Memory B cell (primary cell): ENCODE results near the gene C1orf21.

Experiments used
- ATAC-seq: fragments of 150-1000 bp; cut with Tn5 transposase; 2 replicates; pipeline ENCODE4 v1.10.0; 2021; ENCODE audit warnings: low read depth, mild to moderate bottlenecking, moderate library complexity
- DNase-seq, 2 donors: peaks; one replicate each; pipeline ENCODE4 v3.0.0; 2022; ENCODE audit warnings: low spot score in 2 of 2
- H3K27ac Mint-ChIP-seq: one replicate; pipeline ENCODE4 v1.8.0; 2022; ENCODE audit warnings: mild to moderate bottlenecking, moderate library complexity, mixed read lengths
- H3K27me3 Mint-ChIP-seq: one replicate; pipeline ENCODE4 v1.8.0; 2022; ENCODE audit warnings: mixed read lengths
- H3K36me3 Mint-ChIP-seq: one replicate; pipeline ENCODE4 v1.8.0; 2022; ENCODE audit warnings: mild to moderate bottlenecking, mixed read lengths
- H3K4me1 Mint-ChIP-seq: one replicate; pipeline ENCODE4 v1.8.0; 2022; ENCODE audit warnings: mixed read lengths
- H3K4me3 Mint-ChIP-seq: one replicate; pipeline ENCODE4 v1.8.0; 2022; ENCODE audit warnings: mild to moderate bottlenecking, moderate library complexity, mixed read lengths
- H3K9me3 Mint-ChIP-seq: one replicate; pipeline ENCODE4 v1.8.0; 2022; ENCODE audit warnings: mixed read lengths

C1orf21 gene

GRCh38 chr1:184552446-184552845 lies 165.6 kb downstream of the C1orf21 start:
- DNase-seq (no peak), ATAC-seq (no peak)
- no peaks in the 10 kb centered on the region for H3K9me3 Mint-ChIP-seq
- no peak overlapping the region for H3K27ac Mint-ChIP-seq
- H3K4me3 Mint-ChIP-seq = no peak overlapping the region
- no peaks in the 10 kb centered on the region for H3K36me3 Mint-ChIP-seq
- no peaks in the 10 kb centered on the region for H3K4me1 Mint-ChIP-seq
- H3K27me3 Mint-ChIP-seq = peaks cover 2% of the 10 kb centered on the region

GRCh38 chr1:184553845-184554244 lies 167.0 kb downstream of the C1orf21 start:
- no peak overlapping the region for H3K4me3 Mint-ChIP-seq
- ATAC-seq = no peak
- no peaks in the 10 kb centered on the region for H3K4me1 Mint-ChIP-seq
- H3K9me3 Mint-ChIP-seq = no peaks in the 10 kb centered on the region
- H3K36me3 Mint-ChIP-seq = no peaks in the 10 kb centered on the region
- H3K27ac Mint-ChIP-seq = no peak overlapping the region
- DNase-seq = no peak
- H3K27me3 Mint-ChIP-seq = peaks cover 2% of the 10 kb centered on the region

GRCh38 chr1:184555665-184556641 lies 169.1 kb downstream of the C1orf21 start:
- H3K36me3 Mint-ChIP-seq = no peaks in the 10 kb centered on the region
- no peak overlapping the region for H3K27ac Mint-ChIP-seq
- no peaks in the 10 kb centered on the region for H3K4me1 Mint-ChIP-seq
- DNase-seq (no peak), ATAC-seq (no peak)
- H3K27me3 Mint-ChIP-seq = peaks cover 2% of the 10 kb centered on the region
- peaks cover 2% of the 10 kb centered on the region for H3K9me3 Mint-ChIP-seq
- no peak overlapping the region for H3K4me3 Mint-ChIP-seq

GRCh38 chr1:184556665-184557064 lies 169.8 kb downstream of the C1orf21 start:
- ATAC-seq (no peak), DNase-seq (no peak)
- Mint-ChIP-seq H3K4me1 (no peaks in the 10 kb centered on the region), H3K9me3 (peaks cover 2% of the 10 kb centered on the region), H3K27me3 (peaks cover 2% of the 10 kb centered on the region), H3K4me3 (no peak overlapping the region), H3K36me3 (no peaks in the 10 kb centered on the region), H3K27ac (no peak overlapping the region)

- DNase-seq = no peak
- Mint-ChIP-seq H3K4me3 (no peak overlapping the region), H3K9me3 (peaks cover 2% of the 10 kb centered on the region), H3K27me3 (peaks cover 2% of the 10 kb centered on the region), H3K4me1 (no peaks in the 10 kb centered on the region), H3K36me3 (no peaks in the 10 kb centered on the region), H3K27ac (no peak overlapping the region)
- no peak for ATAC-seq
These were observed 170.9 kb downstream of the C1orf21 start for GRCh38 chr1:184557423-184558347.

- H3K27ac Mint-ChIP-seq = no peak overlapping the region
- ATAC-seq (no peak), DNase-seq (no peak)
- peaks cover 2% of the 10 kb centered on the region for H3K27me3 Mint-ChIP-seq
- no peak overlapping the region for H3K4me3 Mint-ChIP-seq
- peaks cover 2% of the 10 kb centered on the region for H3K9me3 Mint-ChIP-seq
- no peaks in the 10 kb centered on the region for H3K4me1 Mint-ChIP-seq
- H3K36me3 Mint-ChIP-seq = no peaks in the 10 kb centered on the region
These were observed 171.9 kb downstream of the C1orf21 start for GRCh38 chr1:184558691-184559090.

GRCh38 chr1:184559117-184559713 lies 172.4 kb downstream of the C1orf21 start:
- H3K4me3 Mint-ChIP-seq = no peak overlapping the region
- no peaks in the 10 kb centered on the region for H3K36me3 Mint-ChIP-seq
- ATAC-seq = no peak
- H3K4me1 Mint-ChIP-seq = no peaks in the 10 kb centered on the region
- peaks cover 2% of the 10 kb centered on the region for H3K9me3 Mint-ChIP-seq
- H3K27me3 Mint-ChIP-seq = peaks cover 2% of the 10 kb centered on the region
- H3K27ac Mint-ChIP-seq = no peak overlapping the region
- DNase-seq = no peak

GRCh38 chr1:184562806-184563205 lies 176.0 kb downstream of the C1orf21 start:
- Mint-ChIP-seq H3K9me3 (peaks cover 2% of the 10 kb centered on the region), H3K4me1 (no peaks in the 10 kb centered on the region), H3K4me3 (no peak overlapping the region), H3K27me3 (no peaks in the 10 kb centered on the region), H3K27ac (no peak overlapping the region), H3K36me3 (no peaks in the 10 kb centered on the region)
- DNase-seq = no peak
- no peak for ATAC-seq

GRCh38 chr1:184563308-184563707 lies 176.5 kb downstream of the C1orf21 start:
- no peak for ATAC-seq
- Mint-ChIP-seq H3K4me1 (no peaks in the 10 kb centered on the region), H3K27me3 (no peaks in the 10 kb centered on the region), H3K27ac (no peak overlapping the region), H3K9me3 (peaks cover 2% of the 10 kb centered on the region), H3K36me3 (no peaks in the 10 kb centered on the region), H3K4me3 (no peak overlapping the region)
- DNase-seq = no peak

- Mint-ChIP-seq H3K27me3 (peaks cover 4% of the 10 kb centered on the region), H3K27ac (no peak overlapping the region)
These were observed 180.2 kb downstream of the C1orf21 start for GRCh38 chr1:184567009-184567408.

GRCh38 chr1:184567637-184568036 lies 180.8 kb downstream of the C1orf21 start:
- ATAC-seq (no peak), DNase-seq (no peak)
- Mint-ChIP-seq H3K27ac (no peak overlapping the region), H3K36me3 (no peaks in the 10 kb centered on the region), H3K9me3 (no peaks in the 10 kb centered on the region), H3K27me3 (peaks cover 4% of the 10 kb centered on the region), H3K4me1 (no peaks in the 10 kb centered on the region), H3K4me3 (no peak overlapping the region)

More at GRCh38 chr1:184567009-184567408, 180.2 kb downstream of the C1orf21 start:
- Mint-ChIP-seq H3K4me3 (no peak overlapping the region), H3K4me1 (no peaks in the 10 kb centered on the region), H3K9me3 (no peaks in the 10 kb centered on the region), H3K36me3 (no peaks in the 10 kb centered on the region)
- DNase-seq = no peak
- ATAC-seq = no peak

GRCh38 chr1:184568148-184568547 lies 181.3 kb downstream of the C1orf21 start:
- ATAC-seq (no peak), DNase-seq (no peak)
- Mint-ChIP-seq H3K27ac (no peak overlapping the region), H3K27me3 (peaks cover 4% of the 10 kb centered on the region), H3K4me1 (no peaks in the 10 kb centered on the region), H3K36me3 (no peaks in the 10 kb centered on the region), H3K9me3 (no peaks in the 10 kb centered on the region), H3K4me3 (no peak overlapping the region)

GRCh38 chr1:184569106-184569505 lies 182.3 kb downstream of the C1orf21 start:
- Mint-ChIP-seq H3K27ac (no peak overlapping the region), H3K36me3 (no peaks in the 10 kb centered on the region), H3K27me3 (peaks cover 4% of the 10 kb centered on the region), H3K9me3 (no peaks in the 10 kb centered on the region), H3K4me1 (no peaks in the 10 kb centered on the region), H3K4me3 (no peak overlapping the region)
- no peak for DNase-seq
- no peak for ATAC-seq

GRCh38 chr1:184574588-184574987 lies 187.8 kb downstream of the C1orf21 start:
- H3K27me3 Mint-ChIP-seq = no peaks in the 10 kb centered on the region
- no peaks in the 10 kb centered on the region for H3K4me1 Mint-ChIP-seq
- DNase-seq = no peak
- no peak overlapping the region for H3K4me3 Mint-ChIP-seq
- H3K27ac Mint-ChIP-seq = no peak overlapping the region
- no peaks in the 10 kb centered on the region for H3K9me3 Mint-ChIP-seq
- H3K36me3 Mint-ChIP-seq = no peaks in the 10 kb centered on the region
- ATAC-seq = no peak
